ENCODE measurements around the gene SLFN12L. TPM values are rescaled to one million over a fixed set of nuclear protein-coding genes. Genes with fewer than 3 reads are reported as not detected.
A peak's percentile ranks its signal among the peaks of the same experiment; 100 is the strongest.

Gene SLFN12L
- total and polyA plus RNA-seq, 2 experiments from 2014 or later: not detected

DNA sequence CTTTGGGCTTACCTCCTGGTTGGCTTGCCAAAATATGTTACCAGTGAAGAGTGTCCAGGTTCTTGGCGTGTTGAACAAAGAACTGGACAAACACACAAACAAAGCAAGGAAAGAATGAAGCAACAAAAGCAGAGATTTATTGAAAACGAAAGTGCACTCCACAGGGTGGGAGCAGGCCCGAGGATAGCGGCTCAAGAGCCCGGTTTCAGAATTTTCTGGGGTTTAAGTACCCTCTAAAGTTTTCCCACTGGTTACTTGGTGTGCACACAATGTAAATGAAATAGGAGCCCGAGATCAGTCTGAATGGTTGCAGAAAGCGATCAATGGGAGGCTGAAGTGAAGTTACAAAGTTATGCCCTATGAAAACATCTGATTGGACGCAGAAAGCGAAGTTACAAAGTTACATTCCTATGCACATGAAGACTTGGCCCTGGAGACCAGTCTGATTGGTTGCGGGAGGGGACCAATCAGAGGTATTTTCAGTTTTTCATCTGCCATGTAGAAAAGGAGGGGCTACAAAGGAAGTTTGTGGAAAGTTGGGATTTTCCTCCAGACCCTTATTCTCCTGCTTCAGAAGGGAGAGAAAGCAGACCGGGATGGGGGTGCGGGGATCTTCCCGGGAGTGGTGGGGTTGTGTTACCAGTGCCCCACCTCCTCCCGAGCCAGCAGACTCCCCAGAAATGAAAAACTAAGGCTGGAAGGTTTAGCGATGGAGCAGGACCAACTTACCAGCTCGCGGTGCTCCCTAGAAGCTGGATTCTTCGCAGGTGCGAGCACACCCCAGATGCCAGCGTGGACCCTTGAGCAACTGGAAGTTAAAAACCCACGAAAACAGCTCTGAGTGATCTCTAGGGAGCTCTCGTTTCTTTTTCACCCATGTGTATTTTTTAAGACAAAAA is 105.1 kb downstream of the SLFN12L start, which contains the start of gene SLFN12:
Gene SLFN12, minus strand, starts transcription at position 325 of the 899 bp plus-strand sequence. CDS start 9,472 bp downstream, outside the sequence.
- Histone ChIP-seq H3K9me3 (ENCODE audit: low read depth) (no peaks in the 10 kb centered on the region), H3K27ac (no peak within 1 kb of the TSS), H3K4me1 (ENCODE audit: low read depth) (no peaks in the 10 kb centered on the region), H3K27me3 (peaks cover 45% of the 10 kb centered on the region), H3K4me3 (no peak within 1 kb of the TSS), H3K36me3 (no peaks in the 10 kb centered on the region)
- TF ChIP-seq, protein P1, sequence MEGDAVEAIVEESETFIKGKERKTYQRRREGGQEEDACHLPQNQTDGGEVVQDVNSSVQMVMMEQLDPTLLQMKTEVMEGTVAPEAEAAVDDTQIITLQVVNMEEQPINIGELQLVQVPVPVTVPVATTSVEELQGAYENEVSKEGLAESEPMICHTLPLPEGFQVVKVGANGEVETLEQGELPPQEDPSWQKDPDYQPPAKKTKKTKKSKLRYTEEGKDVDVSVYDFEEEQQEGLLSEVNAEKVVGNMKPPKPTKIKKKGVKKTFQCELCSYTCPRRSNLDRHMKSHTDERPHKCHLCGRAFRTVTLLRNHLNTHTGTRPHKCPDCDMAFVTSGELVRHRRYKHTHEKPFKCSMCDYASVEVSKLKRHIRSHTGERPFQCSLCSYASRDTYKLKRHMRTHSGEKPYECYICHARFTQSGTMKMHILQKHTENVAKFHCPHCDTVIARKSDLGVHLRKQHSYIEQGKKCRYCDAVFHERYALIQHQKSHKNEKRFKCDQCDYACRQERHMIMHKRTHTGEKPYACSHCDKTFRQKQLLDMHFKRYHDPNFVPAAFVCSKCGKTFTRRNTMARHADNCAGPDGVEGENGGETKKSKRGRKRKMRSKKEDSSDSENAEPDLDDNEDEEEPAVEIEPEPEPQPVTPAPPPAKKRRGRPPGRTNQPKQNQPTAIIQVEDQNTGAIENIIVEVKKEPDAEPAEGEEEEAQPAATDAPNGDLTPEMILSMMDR (IDR thresholded peaks at IDR 0.05; ENCODE audit: low read depth, low read length): no peak
- DNase-seq (ENCODE audit: low read depth in 1 of 2, low spot score in 1 of 2): peak; percentile 45 to 96

DNA sequence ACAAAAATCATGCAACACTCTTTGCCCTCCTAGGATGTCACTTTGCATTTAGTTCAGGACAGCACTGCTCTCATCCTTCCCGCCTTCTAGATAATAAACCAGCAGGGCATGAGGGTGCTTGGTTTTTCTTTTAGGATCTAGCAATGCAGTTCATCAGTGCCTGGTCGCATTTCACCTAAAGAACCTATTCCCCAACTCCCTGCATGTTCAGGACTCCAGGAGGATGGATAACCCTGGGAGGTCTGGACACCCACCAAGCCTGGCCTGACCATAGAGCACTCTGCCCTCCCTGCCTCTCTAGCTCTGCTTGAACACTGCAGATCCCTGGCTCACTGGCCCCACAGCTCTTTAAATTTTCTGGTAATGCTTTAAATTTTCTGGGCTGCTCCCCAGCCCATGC is 107.8 kb downstream of the SLFN12L start:
- no peaks in the 10 kb centered on the region for H3K4me1 ChIP-seq (ENCODE audit: low read depth)
- H3K27me3 ChIP-seq: peaks cover 19% of the 10 kb centered on the region
- H3K27ac ChIP-seq: no peak overlapping the region
- no peaks in the 10 kb centered on the region for H3K9me3 ChIP-seq (ENCODE audit: low read depth)
- no peak overlapping the region for H3K4me3 ChIP-seq
- TF ChIP-seq, protein P1 (IDR thresholded peaks at IDR 0.05; ENCODE audit: low read depth, low read length): no peak
- no peaks in the 10 kb centered on the region for H3K36me3 ChIP-seq
- no peak for DNase-seq (ENCODE audit: low read depth in 1 of 2, low spot score in 1 of 2)

DNA sequence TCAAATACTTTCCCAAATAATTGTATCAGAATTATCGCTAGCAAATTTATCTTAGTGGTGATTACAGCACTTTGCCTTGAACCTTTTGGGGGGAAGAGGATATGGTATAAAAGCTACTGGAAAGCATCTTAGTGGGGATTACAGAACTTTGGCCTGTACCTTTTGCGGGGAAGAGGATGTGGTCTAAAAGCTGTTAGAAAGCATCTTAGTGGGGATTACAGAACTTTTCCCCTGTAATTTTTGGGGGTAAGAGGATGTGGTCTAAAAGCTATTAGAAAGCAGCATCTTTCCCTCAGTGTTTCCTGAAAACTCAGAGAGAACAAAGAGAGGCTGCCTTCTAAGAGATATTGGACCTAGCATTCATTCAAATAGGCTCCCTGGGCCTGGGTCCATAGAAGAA is 109.2 kb downstream of the SLFN12L start:
- TF ChIP-seq, protein P1 (IDR thresholded peaks at IDR 0.05; ENCODE audit: low read depth, low read length): no peak
- no peaks in the 10 kb centered on the region for H3K9me3 ChIP-seq (ENCODE audit: low read depth)

DNA sequence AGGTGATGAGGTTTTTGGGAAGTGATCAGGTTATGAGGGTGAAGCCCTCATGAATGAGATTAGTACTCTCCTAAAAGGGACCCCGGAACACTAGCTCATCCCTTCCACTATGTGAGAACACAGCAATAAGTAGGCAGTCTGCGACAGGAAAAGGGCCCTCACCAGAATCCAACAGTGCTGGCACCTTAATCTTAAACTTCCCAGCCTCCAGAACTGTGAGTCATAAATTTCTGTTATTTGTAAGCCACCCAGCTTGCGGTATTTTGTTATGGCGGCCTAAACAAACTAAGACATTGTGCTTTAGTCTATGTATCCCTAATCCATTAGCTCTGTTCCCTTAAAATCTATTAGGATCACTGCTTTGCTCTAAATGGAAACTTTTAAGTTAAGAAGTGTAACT is 113.7 kb downstream of the SLFN12L start:
- Histone ChIP-seq H3K27me3 (no peaks in the 10 kb centered on the region), H3K4me3 (no peak overlapping the region), H3K27ac (no peak overlapping the region), H3K9me3 (ENCODE audit: low read depth) (no peaks in the 10 kb centered on the region), H3K4me1 (ENCODE audit: low read depth) (no peaks in the 10 kb centered on the region), H3K36me3 (no peaks in the 10 kb centered on the region)
- TF ChIP-seq, protein P1 (IDR thresholded peaks at IDR 0.05; ENCODE audit: low read depth, low read length): no peak
- peak in 1 of 2 donors; percentile 20 for DNase-seq (ENCODE audit: low read depth in 1 of 2, low spot score in 1 of 2)

More for the DNA sequence above, 109.2 kb downstream of the SLFN12L start:
- Histone ChIP-seq H3K4me3 (no peak overlapping the region), H3K27me3 (peaks cover 12% of the 10 kb centered on the region), H3K4me1 (ENCODE audit: low read depth) (no peaks in the 10 kb centered on the region), H3K27ac (no peak overlapping the region), H3K36me3 (no peaks in the 10 kb centered on the region)
- DNase-seq (ENCODE audit: low read depth in 1 of 2, low spot score in 1 of 2): no peak

Other genes starting within 250 kb of the SLFN12L start
- gene SLFN11, start 164.1 kb downstream of the SLFN12L start, total RNA-seq: not detected in 2 replicates
- not detected in 2 replicates for gene SLFN11, start 164.1 kb downstream of the SLFN12L start, polyA plus RNA-seq
- 0.81 and 1.0 TPM in 2 replicates for gene SLFN12, start 105.2 kb downstream of the SLFN12L start, total RNA-seq
- gene SLFN12, start 105.2 kb downstream of the SLFN12L start, polyA plus RNA-seq: 0.18 and 0.46 TPM in 2 replicates
- 3.5 and 7.9 TPM in 2 replicates for gene SLFN13, start 88.9 kb downstream of the SLFN12L start, total RNA-seq
- gene SLFN13, start 88.9 kb downstream of the SLFN12L start, polyA plus RNA-seq: 4.2 and 5.9 TPM in 2 replicates
- gene SLFN14, start 23.1 kb upstream of the SLFN12L start, total RNA-seq: 0.07 and 0.21 TPM in 2 replicates
- 0.12 and 0.89 TPM in 2 replicates for gene SLFN14, start 23.1 kb upstream of the SLFN12L start, polyA plus RNA-seq
- 8.3 and 8.6 TPM in 2 replicates for gene PEX12, start 40.9 kb upstream of the SLFN12L start, total RNA-seq
- gene PEX12, start 40.9 kb upstream of the SLFN12L start, polyA plus RNA-seq: 6.1 and 9.7 TPM in 2 replicates
- gene AP2B1, start 49.6 kb upstream of the SLFN12L start, total RNA-seq: 83.5 and 90.9 TPM in 2 replicates
- gene AP2B1, start 49.6 kb upstream of the SLFN12L start, polyA plus RNA-seq: 54.7 and 89.2 TPM in 2 replicates
- gene RASL10B, start 194.0 kb upstream of the SLFN12L start, total RNA-seq: 108 and 116 TPM in 2 replicates
- gene RASL10B, start 194.0 kb upstream of the SLFN12L start, polyA plus RNA-seq: 71.6 and 94.4 TPM in 2 replicates
- 0.18 TPM in 1 of 2 replicates, not detected in the other for gene GAS2L2, start 215.6 kb upstream of the SLFN12L start, total RNA-seq
- 0.11 TPM in 1 of 2 replicates, not detected in the other for gene GAS2L2, start 215.6 kb upstream of the SLFN12L start, polyA plus RNA-seq
- gene C17orf50, start 223.2 kb upstream of the SLFN12L start, total RNA-seq: 0.21 and 0.74 TPM in 2 replicates
- gene C17orf50, start 223.2 kb upstream of the SLFN12L start, polyA plus RNA-seq: 0.51 and 1.2 TPM in 2 replicates

All from cardiac muscle cell (in vitro differentiated cells and primary cell).